WTC11 (cell line): ENCODE data around the gene KCTD1. TPM values are rescaled to one million over a fixed set of nuclear protein-coding genes. Genes with fewer than 3 reads are reported as not detected.
A peak's percentile ranks its signal among the peaks of the same experiment; 100 is the strongest.

Source experiments
- ATAC-seq: fragments of 200-7000 bp; cut with Tn5 transposase; 2 replicates; pipeline ENCODE4 v1.10.0; 2021; ENCODE audit warnings: mild to moderate bottlenecking, moderate library complexity
- CTCF ChIA-PET: fragments of 300-600 bp; sonication (Branson Sonifier 250); formaldehyde crosslinking; loops from one replicate; lab custom pipeline; 2021; ENCODE audit warnings: antibody characterized with exemption; lab: Charles Lee
- POLR2A ChIA-PET: fragments of 350-600 bp; sonication (Branson Sonifier 250); formaldehyde crosslinking; loops from one replicate; lab custom pipeline; 2021; ENCODE audit warnings: antibody characterized with exemption; lab: Charles Lee
- DNase-seq: peaks from one replicate; pipeline ENCODE4 v3.0.0; 2021; ENCODE audit warnings: low spot score
- H3K27ac Mint-ChIP-seq: 2 replicates; pipeline ENCODE4 v1.8.0; 2021; ENCODE audit warnings: mixed read lengths
- H3K27me3 Mint-ChIP-seq: 2 replicates; pipeline ENCODE4 v1.8.0; 2021; ENCODE audit warnings: low read depth, mild to moderate bottlenecking, moderate library complexity, mixed read lengths
- H3K36me3 Mint-ChIP-seq: 2 replicates; pipeline ENCODE4 v1.8.0; 2021; ENCODE audit warnings: mixed read lengths
- H3K4me1 Mint-ChIP-seq: 2 replicates; pipeline ENCODE4 v1.8.0; 2022; ENCODE audit warnings: mixed read lengths
- H3K4me3 Mint-ChIP-seq: 2 replicates; pipeline ENCODE4 v1.8.0; 2021; ENCODE audit warnings: mild to moderate bottlenecking, moderate library complexity, mixed read lengths
- H3K9me3 Mint-ChIP-seq: 2 replicates; pipeline ENCODE4 v1.8.0; 2021; ENCODE audit warnings: mixed read lengths
- ATF1 ChIP-seq: sonication (generic); formaldehyde crosslinking; IDR thresholded peaks from 2 replicates; pipeline ENCODE4 v1.8.1; 2023; ENCODE audit warnings: mild to moderate bottlenecking, moderate library complexity, missing genetic modification reagents
- CBFB ChIP-seq: sonication (generic); formaldehyde crosslinking; IDR thresholded peaks from 2 replicates; pipeline ENCODE4 v1.8.1; 2022; ENCODE audit warnings: mild to moderate bottlenecking, low read depth, missing genetic modification reagents
- ELF4 ChIP-seq: sonication (generic); formaldehyde crosslinking; IDR thresholded peaks from 2 replicates; pipeline ENCODE4 v1.8.1; 2022; ENCODE audit warnings: low read depth, mild to moderate bottlenecking, moderate library complexity, missing genetic modification reagents
- ETV6 ChIP-seq: sonication (generic); formaldehyde crosslinking; IDR thresholded peaks from 2 replicates; pipeline ENCODE4 v1.8.1; 2022; ENCODE audit warnings: mild to moderate bottlenecking, missing genetic modification reagents
- GABPB1 ChIP-seq: sonication (generic); formaldehyde crosslinking; IDR thresholded peaks from 2 replicates; pipeline ENCODE4 v1.8.1; 2023; ENCODE audit warnings: mild to moderate bottlenecking, missing genetic modification reagents
- NFATC4 ChIP-seq: fragments of 250-450 bp; sonication (Bioruptor Pico); IDR thresholded peaks from 2 replicates; pipeline ENCODE4 v1.9.0; 2021; ENCODE audit warnings: mild to moderate bottlenecking
- RORB ChIP-seq: fragments of 250-450 bp; sonication (Bioruptor Pico); IDR thresholded peaks from 2 replicates; pipeline ENCODE4 v1.9.0; 2021; ENCODE audit warnings: mild to moderate bottlenecking
- SMAD4 ChIP-seq: sonication (generic); formaldehyde crosslinking; IDR thresholded peaks from 2 replicates; pipeline ENCODE4 v1.8.0; 2022; ENCODE audit warnings: mild to moderate bottlenecking, missing genetic modification reagents
- total RNA-seq: library from RNA; stranded (reverse); gene quantifications from 3 replicates; pipeline ENCODE4 v1.2.3, GENCODE V29; 2021
- TF ChIP-seq, protein P1 (sequence below): fragments of 200-600 bp; IDR thresholded peaks from 2 replicates; pipeline ENCODE4 v1.8.0; 2022; ENCODE audit warnings: antibody characterized with exemption
- TF ChIP-seq, protein P2 (sequence below): sonication (generic); formaldehyde crosslinking; IDR thresholded peaks from 2 replicates; pipeline ENCODE4 v1.8.1; 2023; ENCODE audit warnings: mild to moderate bottlenecking, missing genetic modification reagents
- TF ChIP-seq, protein P3 (sequence below): sonication (generic); formaldehyde crosslinking; IDR thresholded peaks from 2 replicates; pipeline ENCODE4 v1.8.0; 2022; ENCODE audit warnings: missing genetic modification reagents
- TF ChIP-seq, protein P4 (sequence below): sonication (generic); formaldehyde crosslinking; IDR thresholded peaks from 2 replicates; pipeline ENCODE4 v1.8.1; 2023; ENCODE audit warnings: mild to moderate bottlenecking, moderate library complexity, missing genetic modification reagents

The KCTD1 gene
- total RNA-seq, 1 experiment from 2014 or later: 23.3 TPM

DNA sequence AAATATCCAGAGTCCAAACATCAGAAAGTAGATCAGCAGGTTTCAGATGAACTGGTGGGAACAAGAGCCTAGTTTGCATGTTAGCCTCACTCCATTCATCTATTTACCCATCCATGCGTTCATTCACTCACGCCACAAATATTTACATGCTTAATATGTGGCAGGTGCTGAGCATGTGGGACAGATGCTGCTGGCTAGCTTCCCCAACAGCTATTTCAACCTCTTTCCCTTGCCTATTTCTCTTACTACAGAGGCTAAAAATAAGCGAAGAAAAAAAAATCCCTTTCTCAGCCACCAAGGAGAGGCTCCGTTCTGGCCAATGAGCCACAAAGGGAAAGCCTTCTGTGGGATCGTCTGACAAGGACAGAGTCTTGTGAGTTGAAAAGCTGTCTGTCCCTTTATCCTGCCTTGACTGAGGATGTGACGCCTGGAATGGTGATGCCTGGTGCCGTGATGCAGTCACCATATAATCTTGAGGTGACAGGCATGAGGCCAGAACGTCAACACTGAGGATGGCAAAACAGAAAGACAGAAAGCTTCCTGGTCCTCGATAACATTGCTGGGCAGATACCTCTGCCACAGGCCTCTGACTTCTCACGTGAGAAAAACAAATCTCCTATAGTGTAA is 78.2 kb downstream of the KCTD1 start (continued):
- TF ChIP-seq, protein P1, sequence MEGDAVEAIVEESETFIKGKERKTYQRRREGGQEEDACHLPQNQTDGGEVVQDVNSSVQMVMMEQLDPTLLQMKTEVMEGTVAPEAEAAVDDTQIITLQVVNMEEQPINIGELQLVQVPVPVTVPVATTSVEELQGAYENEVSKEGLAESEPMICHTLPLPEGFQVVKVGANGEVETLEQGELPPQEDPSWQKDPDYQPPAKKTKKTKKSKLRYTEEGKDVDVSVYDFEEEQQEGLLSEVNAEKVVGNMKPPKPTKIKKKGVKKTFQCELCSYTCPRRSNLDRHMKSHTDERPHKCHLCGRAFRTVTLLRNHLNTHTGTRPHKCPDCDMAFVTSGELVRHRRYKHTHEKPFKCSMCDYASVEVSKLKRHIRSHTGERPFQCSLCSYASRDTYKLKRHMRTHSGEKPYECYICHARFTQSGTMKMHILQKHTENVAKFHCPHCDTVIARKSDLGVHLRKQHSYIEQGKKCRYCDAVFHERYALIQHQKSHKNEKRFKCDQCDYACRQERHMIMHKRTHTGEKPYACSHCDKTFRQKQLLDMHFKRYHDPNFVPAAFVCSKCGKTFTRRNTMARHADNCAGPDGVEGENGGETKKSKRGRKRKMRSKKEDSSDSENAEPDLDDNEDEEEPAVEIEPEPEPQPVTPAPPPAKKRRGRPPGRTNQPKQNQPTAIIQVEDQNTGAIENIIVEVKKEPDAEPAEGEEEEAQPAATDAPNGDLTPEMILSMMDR: no peak
- TF ChIP-seq, protein P2, sequence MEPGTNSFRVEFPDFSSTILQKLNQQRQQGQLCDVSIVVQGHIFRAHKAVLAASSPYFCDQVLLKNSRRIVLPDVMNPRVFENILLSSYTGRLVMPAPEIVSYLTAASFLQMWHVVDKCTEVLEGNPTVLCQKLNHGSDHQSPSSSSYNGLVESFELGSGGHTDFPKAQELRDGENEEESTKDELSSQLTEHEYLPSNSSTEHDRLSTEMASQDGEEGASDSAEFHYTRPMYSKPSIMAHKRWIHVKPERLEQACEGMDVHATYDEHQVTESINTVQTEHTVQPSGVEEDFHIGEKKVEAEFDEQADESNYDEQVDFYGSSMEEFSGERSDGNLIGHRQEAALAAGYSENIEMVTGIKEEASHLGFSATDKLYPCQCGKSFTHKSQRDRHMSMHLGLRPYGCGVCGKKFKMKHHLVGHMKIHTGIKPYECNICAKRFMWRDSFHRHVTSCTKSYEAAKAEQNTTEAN (CRISPR knock-in tag): no peak
- no peak for TF ChIP-seq ATF1

DNA sequence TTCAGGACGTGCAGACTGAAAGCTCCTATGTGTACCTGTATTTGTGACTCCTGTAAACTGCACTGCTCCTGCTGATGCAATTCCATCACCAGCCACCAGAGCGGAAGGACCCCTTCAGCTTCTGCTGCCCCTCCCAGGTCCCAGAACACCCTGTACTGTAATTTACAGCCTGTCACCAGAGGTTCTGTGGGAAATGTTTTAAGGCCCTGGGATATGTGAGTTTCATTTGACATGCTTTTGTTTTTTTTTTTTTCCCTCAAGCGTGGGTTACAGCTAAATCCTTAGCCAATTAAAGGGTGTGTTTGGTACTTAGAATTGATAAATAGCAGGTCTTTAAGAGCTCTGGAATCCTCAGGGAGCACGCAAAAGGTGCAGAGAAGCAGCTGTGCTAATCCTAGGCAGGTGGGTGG is 79.4 kb downstream of the KCTD1 start:
- DNase-seq (peak; percentile 77), ATAC-seq (peak; percentile 97)
- Mint-ChIP-seq H3K27ac (no peak overlapping the region), H3K4me1 (peaks cover 20% of the 10 kb centered on the region), H3K4me3 (no peak overlapping the region), H3K27me3 (no peaks in the 10 kb centered on the region), H3K36me3 (peaks cover 6% of the 10 kb centered on the region; the same call in 1 of the 2 replicates), H3K9me3 (no peaks in the 10 kb centered on the region)
- TF ChIP-seq, protein P3, sequence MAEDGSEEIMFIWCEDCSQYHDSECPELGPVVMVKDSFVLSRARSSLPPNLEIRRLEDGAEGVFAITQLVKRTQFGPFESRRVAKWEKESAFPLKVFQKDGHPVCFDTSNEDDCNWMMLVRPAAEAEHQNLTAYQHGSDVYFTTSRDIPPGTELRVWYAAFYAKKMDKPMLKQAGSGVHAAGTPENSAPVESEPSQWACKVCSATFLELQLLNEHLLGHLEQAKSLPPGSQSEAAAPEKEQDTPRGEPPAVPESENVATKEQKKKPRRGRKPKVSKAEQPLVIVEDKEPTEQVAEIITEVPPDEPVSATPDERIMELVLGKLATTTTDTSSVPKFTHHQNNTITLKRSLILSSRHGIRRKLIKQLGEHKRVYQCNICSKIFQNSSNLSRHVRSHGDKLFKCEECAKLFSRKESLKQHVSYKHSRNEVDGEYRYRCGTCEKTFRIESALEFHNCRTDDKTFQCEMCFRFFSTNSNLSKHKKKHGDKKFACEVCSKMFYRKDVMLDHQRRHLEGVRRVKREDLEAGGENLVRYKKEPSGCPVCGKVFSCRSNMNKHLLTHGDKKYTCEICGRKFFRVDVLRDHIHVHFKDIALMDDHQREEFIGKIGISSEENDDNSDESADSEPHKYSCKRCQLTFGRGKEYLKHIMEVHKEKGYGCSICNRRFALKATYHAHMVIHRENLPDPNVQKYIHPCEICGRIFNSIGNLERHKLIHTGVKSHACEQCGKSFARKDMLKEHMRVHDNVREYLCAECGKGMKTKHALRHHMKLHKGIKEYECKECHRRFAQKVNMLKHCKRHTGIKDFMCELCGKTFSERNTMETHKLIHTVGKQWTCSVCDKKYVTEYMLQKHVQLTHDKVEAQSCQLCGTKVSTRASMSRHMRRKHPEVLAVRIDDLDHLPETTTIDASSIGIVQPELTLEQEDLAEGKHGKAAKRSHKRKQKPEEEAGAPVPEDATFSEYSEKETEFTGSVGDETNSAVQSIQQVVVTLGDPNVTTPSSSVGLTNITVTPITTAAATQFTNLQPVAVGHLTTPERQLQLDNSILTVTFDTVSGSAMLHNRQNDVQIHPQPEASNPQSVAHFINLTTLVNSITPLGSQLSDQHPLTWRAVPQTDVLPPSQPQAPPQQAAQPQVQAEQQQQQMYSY (CRISPR knock-in tag): no peak
- no peak for TF ChIP-seq NFATC4 (CRISPR knock-in tag)
- TF ChIP-seq RORB (CRISPR knock-in tag): no peak
- no peak for TF ChIP-seq SMAD4 (CRISPR knock-in tag)
- 0 out of 2 replicates have a peak, but pooled peaks have one; percentile 41 for TF ChIP-seq GABPB1 (CRISPR knock-in tag)
- TF ChIP-seq, protein P1: peak; percentile 81
- no peak for TF ChIP-seq ETV6 (CRISPR knock-in tag)
- TF ChIP-seq, protein P4, sequence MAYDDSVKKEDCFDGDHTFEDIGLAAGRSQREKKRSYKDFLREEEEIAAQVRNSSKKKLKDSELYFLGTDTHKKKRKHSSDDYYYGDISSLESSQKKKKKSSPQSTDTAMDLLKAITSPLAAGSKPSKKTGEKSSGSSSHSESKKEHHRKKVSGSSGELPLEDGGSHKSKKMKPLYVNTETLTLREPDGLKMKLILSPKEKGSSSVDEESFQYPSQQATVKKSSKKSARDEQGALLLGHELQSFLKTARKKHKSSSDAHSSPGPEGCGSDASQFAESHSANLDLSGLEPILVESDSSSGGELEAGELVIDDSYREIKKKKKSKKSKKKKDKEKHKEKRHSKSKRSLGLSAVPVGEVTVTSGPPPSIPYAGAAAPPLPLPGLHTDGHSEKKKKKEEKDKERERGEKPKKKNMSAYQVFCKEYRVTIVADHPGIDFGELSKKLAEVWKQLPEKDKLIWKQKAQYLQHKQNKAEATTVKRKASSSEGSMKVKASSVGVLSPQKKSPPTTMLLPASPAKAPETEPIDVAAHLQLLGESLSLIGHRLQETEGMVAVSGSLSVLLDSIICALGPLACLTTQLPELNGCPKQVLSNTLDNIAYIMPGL: no peak
- TF ChIP-seq CBFB (CRISPR knock-in tag): no peak
- TF ChIP-seq ATF1: no peak
- no peak for TF ChIP-seq ELF4 (CRISPR knock-in tag)
- ChIA-PET POLR2A (interaction anchor here (0.6 to 1.3 kb wide), 3 partner anchors 79 to 602 kb away, joined by 3 to 4 read pairs (median 4); no protein-coding TSS in a partner anchor), CTCF (interaction anchor here (0.6 to 2.5 kb wide), 34 partner anchors 10 to 1584 kb away, joined by 3 to 28 read pairs (median 3); partner anchors contain the start of gene KCTD1)
